KBM-7 (cell line): Measurements from ENCODE around the gene CSMD2.

ENCODE experiments used
- DNase-seq: peaks from one replicate; pipeline ENCODE4 v3.0.0-alpha.2; 2015
- in situ Hi-C: fragments of 300-500 bp; cut with MboI; formaldehyde crosslinking; loops from 2 replicates; pipeline ENCODE4 v1.14.3; 2020; ENCODE audit warnings: low sequenced_read_pairs, low pct_unique_long_range_greater_than_20kb, mixed read lengths

CSMD2 gene

GRCh38 chr1:33762109-33762830 is 402.8 kb downstream of the CSMD2 start:
- DNase-seq = no peak
- in situ Hi-C loops = no loop called here

- no peak for DNase-seq
- in situ Hi-C loops = no loop called here
Measured at GRCh38 chr1:33758698-33759097, 406.3 kb downstream of the CSMD2 start.

GRCh38 chr1:33753087-33753856 is 411.8 kb downstream of the CSMD2 start:
- no peak for DNase-seq
- in situ Hi-C loops = no loop called here

- DNase-seq = no peak
- in situ Hi-C loops = no loop called here
Measured at GRCh38 chr1:33745942-33746341, 419.1 kb downstream of the CSMD2 start.

- in situ Hi-C loops = no loop called here
- DNase-seq = no peak
Measured at GRCh38 chr1:33743221-33743998, 421.6 kb downstream of the CSMD2 start.

GRCh38 chr1:33742663-33743062 is 422.4 kb downstream of the CSMD2 start:
- in situ Hi-C loops = no loop called here
- no peak for DNase-seq

GRCh38 chr1:33741749-33742148 is 423.3 kb downstream of the CSMD2 start:
- DNase-seq = no peak
- in situ Hi-C loops = no loop called here

- in situ Hi-C loops = no loop called here
- no peak for DNase-seq
Measured at GRCh38 chr1:33740040-33740744, 424.8 kb downstream of the CSMD2 start.

GRCh38 chr1:33738976-33739375 is 426.1 kb downstream of the CSMD2 start:
- DNase-seq = no peak
- in situ Hi-C loops = no loop called here

GRCh38 chr1:33738536-33738935 is 426.5 kb downstream of the CSMD2 start:
- in situ Hi-C loops = no loop called here
- DNase-seq = no peak

GRCh38 chr1:33736496-33736895 is 428.5 kb downstream of the CSMD2 start:
- in situ Hi-C loops = no loop called here
- no peak for DNase-seq

GRCh38 chr1:33735624-33736023 is 429.4 kb downstream of the CSMD2 start:
- in situ Hi-C loops = no loop called here
- DNase-seq = peak; percentile 11

GRCh38 chr1:33727310-33727709 is 437.7 kb downstream of the CSMD2 start:
- in situ Hi-C loops = no loop called here
- DNase-seq = peak; percentile 7

GRCh38 chr1:33726274-33726804 is 438.7 kb downstream of the CSMD2 start:
- no peak for DNase-seq
- in situ Hi-C loops = no loop called here

- in situ Hi-C loops = no loop called here
- no peak for DNase-seq
Measured at GRCh38 chr1:33725556-33726160, 439.4 kb downstream of the CSMD2 start.

- in situ Hi-C loops = no loop called here
- DNase-seq = no peak
Measured at GRCh38 chr1:33725037-33725436, 440.0 kb downstream of the CSMD2 start.

- DNase-seq = no peak
- in situ Hi-C loops = no loop called here
Measured at GRCh38 chr1:33724348-33724747, 440.7 kb downstream of the CSMD2 start.

GRCh38 chr1:33723251-33723650 is 441.8 kb downstream of the CSMD2 start:
- in situ Hi-C loops = no loop called here
- no peak for DNase-seq

- in situ Hi-C loops = no loop called here
- no peak for DNase-seq
Measured at GRCh38 chr1:33721301-33721815, 443.7 kb downstream of the CSMD2 start.
